ENCODE data around the gene PAPOLA. TPM values are rescaled to one million over a fixed set of nuclear protein-coding genes. Genes with fewer than 3 reads are reported as not detected.
"Not testable (repeated sequence)": the region's sequence is repeated elsewhere in the genome, so short reads cannot be mapped to it uniquely, and the experiment has no call there.

Gene PAPOLA
- total RNA-seq, 3 donors from 2014 or later: 161 to 180 (median 164) TPM

DNA sequence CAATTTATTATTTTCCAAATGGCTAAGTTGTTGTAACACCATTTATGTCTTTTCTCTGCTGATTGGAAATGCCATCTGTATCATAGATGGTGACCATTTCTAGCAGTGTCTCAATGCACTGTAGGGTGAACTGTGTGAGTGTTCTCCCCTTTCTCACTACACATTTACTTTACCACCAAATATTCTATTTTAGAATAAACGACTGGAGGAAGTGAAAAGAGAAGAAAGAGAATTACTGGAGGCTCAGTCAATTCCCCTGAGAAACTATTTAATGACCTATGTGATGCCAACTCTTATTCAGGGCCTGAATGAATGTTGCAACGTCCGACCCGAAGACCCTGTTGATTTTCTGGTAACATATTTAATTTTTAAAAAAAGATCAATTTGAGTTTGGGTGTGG lies 15.5 kb upstream of the PAPOLA start:
- Mint-ChIP-seq H3K36me3 (ENCODE audit: insufficient read depth) (no peaks in the 10 kb centered on the region), H3K4me3 (no peak overlapping the region), H3K27me3 (ENCODE audit: low read depth) (peaks cover 13% of the 10 kb centered on the region), H3K9me3 (no peaks in the 10 kb centered on the region), H3K4me1 (ENCODE audit: low read depth) (no peaks in the 10 kb centered on the region)
- ATAC-seq (no peak), DNase-seq (no peak)

DNA sequence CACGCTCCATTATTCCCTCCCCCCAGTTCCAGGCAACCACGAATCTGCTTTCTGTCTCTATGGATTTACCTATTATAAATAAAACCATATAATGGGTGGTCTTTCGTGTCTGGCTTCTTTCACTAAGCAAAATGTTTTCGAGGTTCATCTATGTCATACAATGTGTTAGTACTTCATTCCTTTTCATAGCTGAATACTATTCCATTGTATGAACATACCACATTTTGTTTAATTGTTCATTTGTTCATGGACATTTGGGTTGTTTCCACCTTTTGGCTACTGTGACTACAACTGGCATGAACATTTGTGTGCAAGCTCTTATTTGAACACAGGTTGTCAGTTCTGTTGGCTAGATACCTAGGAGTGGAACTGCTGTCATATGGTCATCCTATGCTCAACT lies 12.9 kb upstream of the PAPOLA start:
- Mint-ChIP-seq H3K36me3 (ENCODE audit: insufficient read depth) (no peaks in the 10 kb centered on the region), H3K9me3 (no peaks in the 10 kb centered on the region), H3K27me3 (ENCODE audit: low read depth) (peaks cover 17% of the 10 kb centered on the region), H3K4me3 (no peak overlapping the region), H3K4me1 (ENCODE audit: low read depth) (peaks cover 3% of the 10 kb centered on the region)
- DNase-seq: no peak
- no peak for ATAC-seq

DNA sequence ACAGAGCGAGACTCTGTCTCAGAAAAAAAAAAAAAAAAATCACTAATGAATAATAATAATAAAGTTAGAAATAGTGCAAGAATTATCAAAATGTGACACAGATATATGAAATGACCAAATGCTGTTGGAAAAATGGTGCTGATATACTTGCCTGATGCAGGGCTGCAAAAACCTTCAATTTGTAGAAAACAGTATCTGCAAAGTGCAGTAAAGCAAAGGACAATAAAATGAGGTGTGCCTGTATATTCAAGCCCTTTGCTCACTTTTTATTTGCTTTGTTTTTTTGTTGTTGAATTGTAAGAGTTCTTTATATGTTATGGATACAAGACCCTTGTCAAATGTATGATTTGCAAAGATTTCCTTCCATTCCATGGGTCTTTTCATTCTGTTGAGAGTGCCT lies 9.0 kb upstream of the PAPOLA start:
- ATAC-seq: no peak
- H3K9me3 Mint-ChIP-seq: no peaks in the 10 kb centered on the region
- no peak for DNase-seq
- H3K27me3 Mint-ChIP-seq (ENCODE audit: low read depth): peaks cover 31% of the 10 kb centered on the region
- peaks cover 8% of the 10 kb centered on the region for H3K4me1 Mint-ChIP-seq (ENCODE audit: low read depth)
- H3K36me3 Mint-ChIP-seq (ENCODE audit: insufficient read depth): no peaks in the 10 kb centered on the region
- no peak overlapping the region for H3K4me3 Mint-ChIP-seq

DNA sequence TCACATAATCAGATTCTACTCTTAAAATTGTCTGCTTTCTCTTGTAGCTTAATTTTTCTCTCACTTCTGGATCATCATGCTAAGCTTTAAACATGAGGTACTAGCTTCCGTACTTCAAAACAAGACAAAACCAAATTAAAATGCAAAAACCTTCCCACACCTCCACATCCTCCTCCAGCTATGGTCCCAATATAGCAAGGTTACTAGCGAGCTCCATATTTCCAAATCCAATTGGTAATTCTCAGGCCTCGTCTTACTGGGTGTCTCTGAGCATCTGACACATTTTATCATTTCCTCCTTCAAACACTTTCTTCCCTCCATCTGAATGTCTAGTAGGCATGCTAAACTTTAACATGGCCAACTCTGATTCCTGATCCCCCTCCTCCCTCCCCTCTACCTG lies 7.9 kb upstream of the PAPOLA start:
- DNase-seq (no peak), ATAC-seq (no peak)
- Mint-ChIP-seq H3K36me3 (ENCODE audit: insufficient read depth) (no peaks in the 10 kb centered on the region), H3K9me3 (no peaks in the 10 kb centered on the region), H3K4me3 (no peak overlapping the region), H3K4me1 (ENCODE audit: low read depth) (peaks cover 8% of the 10 kb centered on the region), H3K27me3 (ENCODE audit: low read depth) (peaks cover 31% of the 10 kb centered on the region)

DNA sequence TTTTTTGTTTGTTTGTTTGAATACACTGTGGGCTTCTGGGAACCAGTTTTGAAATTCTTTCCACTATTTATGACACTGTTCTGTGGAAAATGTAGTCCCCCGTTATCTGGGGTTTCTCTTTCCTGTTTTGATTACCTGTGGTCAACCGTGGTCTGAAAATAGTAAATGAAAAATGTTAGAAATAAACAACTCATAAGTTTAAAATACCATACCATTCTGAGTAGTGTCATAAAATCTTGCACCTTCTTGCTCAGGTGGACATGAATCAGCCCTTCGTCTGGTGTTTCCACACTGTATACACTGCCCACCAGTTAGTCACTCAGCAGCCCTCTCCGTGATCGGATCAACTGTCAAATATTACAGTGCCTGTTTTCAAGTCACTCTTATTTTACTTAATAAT lies 5.1 kb upstream of the PAPOLA start:
- ATAC-seq (no peak), DNase-seq (no peak)
- Mint-ChIP-seq H3K4me1 (ENCODE audit: low read depth) (peaks cover 13% of the 10 kb centered on the region), H3K9me3 (no peaks in the 10 kb centered on the region), H3K4me3 (no peak overlapping the region), H3K27me3 (ENCODE audit: low read depth) (peaks cover 27% of the 10 kb centered on the region), H3K36me3 (ENCODE audit: insufficient read depth) (no peaks in the 10 kb centered on the region)

- H3K4me1 Mint-ChIP-seq (ENCODE audit: low read depth): peaks cover 14% of the 10 kb centered on the region
- H3K4me3 Mint-ChIP-seq: no peak overlapping the region
- H3K36me3 Mint-ChIP-seq (ENCODE audit: insufficient read depth): peaks cover 2% of the 10 kb centered on the region
- ATAC-seq (no peak), DNase-seq (no peak)
- no peaks in the 10 kb centered on the region for H3K9me3 Mint-ChIP-seq
- peaks cover 22% of the 10 kb centered on the region for H3K27me3 Mint-ChIP-seq (ENCODE audit: low read depth)
Measured at GRCh38 chr14:96497586-96497985, 4.6 kb upstream of the PAPOLA start.

GRCh38 chr14:96501217-96501739 lies 904 bp upstream of the PAPOLA start:
- peak; percentile 25 for DNase-seq
- Mint-ChIP-seq H3K27me3 (ENCODE audit: low read depth) (peaks cover 7% of the 10 kb centered on the region), H3K9me3 (no peaks in the 10 kb centered on the region), H3K4me3 (peak overlapping the region; percentile 99), H3K36me3 (ENCODE audit: insufficient read depth) (peaks cover 15% of the 10 kb centered on the region), H3K4me1 (ENCODE audit: low read depth) (peaks cover 41% of the 10 kb centered on the region)
- ATAC-seq: no peak

- Mint-ChIP-seq H3K36me3 (ENCODE audit: insufficient read depth) (peaks cover 15% of the 10 kb centered on the region), H3K4me1 (ENCODE audit: low read depth) (peaks cover 48% of the 10 kb centered on the region), H3K9me3 (no peaks in the 10 kb centered on the region), H3K27me3 (ENCODE audit: low read depth) (peaks cover 4% of the 10 kb centered on the region), H3K4me3 (peak overlapping the region; percentile 99)
- ATAC-seq (peak; percentile 46 to 47), DNase-seq (no peak)
Measured at GRCh38 chr14:96502621-96503305, 581 bp downstream of the PAPOLA start.

- ATAC-seq (no peak), DNase-seq (no peak)
- H3K27me3 Mint-ChIP-seq (ENCODE audit: low read depth): no peaks in the 10 kb centered on the region
- peak overlapping the region; percentile 99 for H3K4me3 Mint-ChIP-seq
- peaks cover 15% of the 10 kb centered on the region for H3K36me3 Mint-ChIP-seq (ENCODE audit: insufficient read depth)
- peaks cover 53% of the 10 kb centered on the region for H3K4me1 Mint-ChIP-seq (ENCODE audit: low read depth)
- no peaks in the 10 kb centered on the region for H3K9me3 Mint-ChIP-seq
Measured at GRCh38 chr14:96503306-96503679, 1.1 kb downstream of the PAPOLA start.

GRCh38 chr14:96504353-96504752 lies 2.2 kb downstream of the PAPOLA start:
- not testable (repeated sequence) for H3K9me3 Mint-ChIP-seq; ATAC-seq; H3K27me3 Mint-ChIP-seq (ENCODE audit: low read depth); DNase-seq
- Mint-ChIP-seq H3K4me1 (ENCODE audit: low read depth) (peaks cover 63% of the 10 kb centered on the region), H3K36me3 (ENCODE audit: insufficient read depth) (peaks cover 15% of the 10 kb centered on the region), H3K4me3 (peak overlapping the region; percentile 99)

DNA sequence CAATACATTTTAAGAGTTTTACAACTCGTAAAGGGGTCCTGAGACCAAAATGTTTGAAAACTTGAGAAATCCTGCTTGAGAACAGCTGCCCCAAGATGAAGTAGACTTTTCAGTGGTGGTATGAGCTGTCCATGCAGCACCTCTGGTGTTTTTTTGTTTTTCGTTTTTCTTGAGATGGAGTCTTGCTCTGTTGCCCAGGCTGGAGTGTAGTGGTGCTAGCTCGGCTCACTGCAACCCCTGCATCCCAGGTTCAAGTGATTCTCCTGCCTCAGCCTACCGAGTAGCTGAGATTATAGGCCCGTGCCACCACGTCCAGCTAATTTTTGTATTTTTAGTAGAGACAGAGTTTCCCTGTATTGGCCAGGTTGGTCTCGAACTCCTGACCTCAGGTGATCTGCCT lies 5.5 kb downstream of the PAPOLA start:
- H3K4me1 Mint-ChIP-seq (ENCODE audit: low read depth): peaks cover 85% of the 10 kb centered on the region
- H3K27me3 Mint-ChIP-seq (ENCODE audit: low read depth): no peaks in the 10 kb centered on the region
- peak overlapping the region; percentile 25 for H3K4me3 Mint-ChIP-seq
- DNase-seq (no peak), ATAC-seq (no peak)
- no peaks in the 10 kb centered on the region for H3K9me3 Mint-ChIP-seq
- H3K36me3 Mint-ChIP-seq (ENCODE audit: insufficient read depth): peaks cover 13% of the 10 kb centered on the region

GRCh38 chr14:96508900-96509299 lies 6.7 kb downstream of the PAPOLA start:
- DNase-seq (no peak), ATAC-seq (no peak)
- peaks cover 8% of the 10 kb centered on the region for H3K36me3 Mint-ChIP-seq (ENCODE audit: insufficient read depth)
- no peak overlapping the region for H3K4me3 Mint-ChIP-seq
- H3K27me3 Mint-ChIP-seq (ENCODE audit: low read depth): no peaks in the 10 kb centered on the region
- H3K9me3 Mint-ChIP-seq: no peaks in the 10 kb centered on the region
- H3K4me1 Mint-ChIP-seq (ENCODE audit: low read depth): peaks cover 88% of the 10 kb centered on the region

DNA sequence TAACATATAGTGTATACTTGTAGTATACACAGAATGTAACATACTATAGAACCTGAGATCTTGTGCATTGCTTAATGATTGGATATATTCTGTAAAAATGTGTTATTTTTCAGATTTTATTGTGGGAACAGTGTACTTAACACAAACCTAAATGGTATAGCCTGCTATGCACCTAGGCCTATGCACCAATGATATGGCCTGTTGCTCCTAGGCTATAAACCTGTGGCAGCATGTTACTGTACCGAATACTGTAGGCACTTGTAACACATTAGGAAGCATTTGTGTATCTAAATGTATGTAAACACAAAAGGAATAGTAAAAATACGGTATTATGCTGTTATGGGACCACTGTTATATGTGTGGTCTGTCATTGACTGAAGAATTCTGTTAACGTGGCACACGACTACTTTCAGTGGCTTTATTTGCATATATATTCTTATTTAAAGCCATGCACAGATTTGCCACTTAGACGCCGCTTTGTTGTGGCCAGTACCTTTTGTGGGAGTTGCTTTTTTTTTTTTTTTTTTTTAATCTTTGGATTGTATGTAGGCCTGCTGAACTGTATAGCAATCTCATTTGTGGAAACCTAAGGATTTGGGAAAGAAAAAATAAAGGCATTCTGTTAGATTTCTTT lies 7.4 kb downstream of the PAPOLA start:
- Mint-ChIP-seq H3K9me3 (no peaks in the 10 kb centered on the region), H3K4me3 (no peak overlapping the region), H3K4me1 (ENCODE audit: low read depth) (peaks cover 88% of the 10 kb centered on the region), H3K36me3 (ENCODE audit: insufficient read depth) (peaks cover 3% of the 10 kb centered on the region), H3K27me3 (ENCODE audit: low read depth) (no peaks in the 10 kb centered on the region)
- ATAC-seq (no peak), DNase-seq (no peak)

DNA sequence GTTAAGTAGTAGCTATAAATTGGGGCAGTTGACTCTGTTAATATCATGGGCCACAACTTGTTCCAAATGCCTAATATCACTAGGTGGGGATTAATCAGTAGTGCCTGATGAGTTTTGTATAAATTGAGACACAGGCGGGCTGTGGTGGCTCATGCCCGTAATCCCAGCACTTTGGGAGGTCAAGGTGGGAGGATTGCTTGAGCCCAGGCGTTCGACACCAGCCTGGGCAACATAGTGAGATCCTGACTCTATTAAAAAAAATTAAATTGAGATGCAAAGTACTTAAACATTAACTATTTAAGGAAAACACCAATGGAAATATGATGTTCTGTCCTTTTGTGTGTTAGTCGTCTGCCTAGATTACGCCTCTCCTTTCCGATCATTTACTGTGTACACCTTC lies 9.0 kb downstream of the PAPOLA start:
- Mint-ChIP-seq H3K4me1 (ENCODE audit: low read depth) (peaks cover 86% of the 10 kb centered on the region), H3K27me3 (ENCODE audit: low read depth) (no peaks in the 10 kb centered on the region), H3K36me3 (ENCODE audit: insufficient read depth) (no peaks in the 10 kb centered on the region), H3K9me3 (no peaks in the 10 kb centered on the region), H3K4me3 (peak overlapping the region; percentile 11)
- ATAC-seq (no peak), DNase-seq (no peak)

DNA sequence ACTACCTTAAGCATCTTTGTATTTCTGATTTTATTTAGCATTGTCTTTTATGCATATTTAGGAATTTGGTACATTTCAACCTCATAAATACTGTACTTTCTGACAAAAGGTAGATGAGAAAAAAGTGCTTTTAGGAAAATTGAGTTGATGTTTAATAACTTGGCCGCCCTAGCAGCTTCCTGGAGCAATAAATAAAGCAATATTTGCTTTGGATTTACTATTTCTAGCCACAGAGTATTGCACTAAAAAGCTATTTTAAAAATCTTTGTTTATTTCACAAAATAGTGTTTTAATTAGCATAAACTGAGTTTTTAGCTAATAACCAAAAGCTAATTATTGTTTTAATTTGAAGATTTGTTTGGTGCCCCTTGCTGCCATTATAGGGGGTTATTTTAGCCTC lies 9.5 kb downstream of the PAPOLA start:
- Mint-ChIP-seq H3K27me3 (ENCODE audit: low read depth) (no peaks in the 10 kb centered on the region), H3K4me1 (ENCODE audit: low read depth) (peaks cover 86% of the 10 kb centered on the region), H3K36me3 (ENCODE audit: insufficient read depth) (no peaks in the 10 kb centered on the region), H3K4me3 (peak overlapping the region; percentile 11), H3K9me3 (no peaks in the 10 kb centered on the region)
- ATAC-seq (no peak), DNase-seq (no peak)
